Astrocyte of the spinal cord (primary cell): ENCODE measurements around the gene TPPP.
A peak's percentile ranks its signal among the peaks of the same experiment; 100 is the strongest.
"Not testable (repeated sequence)": the region's sequence is repeated elsewhere in the genome, so short reads cannot be mapped to it uniquely, and the experiment has no call there.

ENCODE experiments used
- DNase-seq: peaks from one replicate; pipeline ENCODE4 v3.0.0; 2011; ENCODE audit warnings: low read depth, low spot score
- H3K4me3 ChIP-seq: 2 replicates; pipeline ENCODE4 v1.5.1; 2011; ENCODE audit warnings: low read depth, mild to moderate bottlenecking, low read length, moderate library complexity
- CTCF ChIP-seq: IDR thresholded peaks from 2 replicates; pipeline ENCODE4 v1.5.1; 2012; ENCODE audit warnings: low read depth, mild to moderate bottlenecking, low read length, inconsistent platforms
- in situ Hi-C: cut with HindIII; loops from 2 replicates; pipeline ENCODE4 v1.10.0; 2017; ENCODE audit warnings: low sequenced_read_pairs

TPPP gene

DNA sequence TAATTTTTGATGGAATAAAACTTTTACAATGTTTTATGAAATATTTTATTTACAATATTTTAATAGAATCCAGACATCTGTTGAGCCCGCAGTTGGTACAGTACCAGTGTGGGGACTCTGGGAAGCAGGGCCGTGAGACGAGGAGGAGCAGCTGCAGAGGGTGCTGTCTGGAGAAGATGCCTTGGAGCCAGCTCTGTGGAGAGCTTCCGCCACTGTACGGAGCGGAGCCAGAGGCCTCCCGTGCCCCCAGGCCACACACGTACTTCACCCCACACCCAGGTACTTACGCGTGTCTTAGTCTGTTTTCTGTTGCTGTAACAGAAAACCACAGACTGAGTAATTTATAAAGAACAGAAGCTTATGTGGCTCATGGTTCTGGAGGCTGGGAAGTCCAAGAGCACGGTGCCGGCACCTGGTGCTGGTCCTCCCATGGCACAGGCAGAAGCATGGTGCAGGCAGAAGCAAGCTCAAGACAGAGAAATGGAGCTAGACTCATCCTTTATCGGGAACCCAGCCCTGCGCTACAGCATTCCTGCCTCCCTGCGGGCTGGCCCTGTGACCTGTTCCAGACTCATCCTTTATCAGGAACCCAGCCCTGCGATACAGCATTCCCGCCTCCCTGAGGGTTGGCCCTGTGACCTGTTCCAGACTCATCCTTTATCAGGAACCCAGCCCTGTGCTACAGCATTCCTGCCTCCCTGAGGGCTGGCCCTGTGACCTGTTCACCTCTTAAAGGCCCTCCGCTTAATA, 57.7 kb downstream of the TPPP start:
- no peak for TF ChIP-seq CTCF
- H3K4me3 ChIP-seq, result no peak overlapping the region
- in situ Hi-C loops, result no loop called here
- DNase-seq, result no peak

GRCh38 chr5:634191-634590, 59.0 kb downstream of the TPPP start:
- DNase-seq, result no peak
- no peak overlapping the region for H3K4me3 ChIP-seq
- no peak for TF ChIP-seq CTCF
- in situ Hi-C loops, result no loop called here

GRCh38 chr5:633501-633955, 59.6 kb downstream of the TPPP start:
- peak; percentile 16 for DNase-seq
- no peak for TF ChIP-seq CTCF
- in situ Hi-C loops, result no loop called here
- no peak overlapping the region for H3K4me3 ChIP-seq

- in situ Hi-C loops, DNase-seq, H3K4me3 ChIP-seq: not testable (repeated sequence)
Observed at GRCh38 chr5:628351-629205, 64.6 kb downstream of the TPPP start.

- DNase-seq, result no peak
- no peak overlapping the region for H3K4me3 ChIP-seq
- in situ Hi-C loops, result no loop called here
- TF ChIP-seq CTCF, result no peak
Observed at GRCh38 chr5:627840-628239, 65.3 kb downstream of the TPPP start.

DNA sequence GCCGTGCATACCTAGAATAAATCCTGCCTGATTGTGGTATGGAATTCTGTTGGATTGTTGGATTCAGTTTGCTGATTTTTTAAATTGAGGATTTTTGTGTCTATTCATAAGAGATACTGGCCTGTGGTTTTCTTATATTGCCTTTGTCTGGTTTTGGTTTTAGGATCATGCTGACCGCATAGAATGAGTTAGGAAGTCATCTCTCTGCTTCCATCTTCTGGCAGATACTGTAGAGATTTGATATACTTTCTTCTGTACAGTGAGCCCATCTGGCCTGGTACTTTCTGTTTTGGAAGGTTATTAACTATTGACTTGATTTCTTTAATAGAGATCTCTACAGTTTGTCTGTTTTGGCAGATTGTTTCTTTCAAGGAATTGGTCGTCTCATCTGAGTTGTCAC, 66.3 kb downstream of the TPPP start:
- DNase-seq, result no peak
- in situ Hi-C loops, result no loop called here
- no peak overlapping the region for H3K4me3 ChIP-seq
- no peak for TF ChIP-seq CTCF

GRCh38 chr5:625516-625915, 67.6 kb downstream of the TPPP start:
- no peak for DNase-seq
- in situ Hi-C loops, result no loop called here
- H3K4me3 ChIP-seq, result no peak overlapping the region
- no peak for TF ChIP-seq CTCF
